HEK293 (cell line): ENCODE results near the gene SMIM14.

Experiments used
- CTCF ChIA-PET: fragments of 350-600 bp; formaldehyde crosslinking; extraction: SDS; loops from one replicate; lab custom pipeline; 2021; ENCODE audit warnings: antibody characterized with exemption; lab: Yijun Ruan, JAX
- POLR2A ChIA-PET: fragments of 300-600 bp; formaldehyde crosslinking; extraction: SDS; loops from one replicate; lab custom pipeline; 2020; ENCODE audit warnings: antibody characterized with exemption, inconsistent platforms; lab: Yijun Ruan, JAX
- H3K27ac ChIP-seq: fragments of 200-500 bp; sonication (Bioruptor generic); 2 replicates; pipeline ENCODE4 v1.5.1; 2014; ENCODE audit warnings: low read depth, low read length, control low read depth, inconsistent platforms; ENCODE audit errors: extremely low read depth
- H3K36me3 ChIP-seq, 2 experiments: fragments of 200-500 bp in 1 of 2; sonication (Bioruptor generic) in 1 of 2; 1 replicate in 1 of 2; 2 replicates in 1 of 2; pipeline ENCODE4 v1.5.1; 2014 to 2017; ENCODE audit warnings: inconsistent platforms in 2 of 2, low read length in 2 of 2; ENCODE audit not compliant: control insufficient read depth in 2 of 2, insufficient read depth in 1 of 2
- H3K4me1 ChIP-seq: fragments of 200-500 bp; sonication (Bioruptor generic); 2 replicates; pipeline ENCODE4 v1.5.1; 2014; ENCODE audit warnings: mild to moderate bottlenecking, low read length, inconsistent platforms; ENCODE audit not compliant: control insufficient read depth, insufficient read depth
- H3K4me3 ChIP-seq: 2 replicates; pipeline ENCODE4 v1.5.1; 2011; ENCODE audit warnings: low read depth, mild to moderate bottlenecking, control low read depth, low read length, moderate library complexity
- H3K9me3 ChIP-seq: fragments of 200-500 bp; sonication (Bioruptor generic); 2 replicates; pipeline ENCODE4 v1.5.1; 2014; ENCODE audit warnings: low read depth, low read length, inconsistent platforms; ENCODE audit not compliant: control insufficient read depth, insufficient read depth
- BCL6B ChIP-seq: fragments of 450-650 bp; formaldehyde crosslinking; IDR thresholded peaks from 2 replicates; pipeline ENCODE4 v1.5.1; 2017; ENCODE audit warnings: missing biosample characterization, missing genetic modification characterization
- KLF8 ChIP-seq: fragments of 450-650 bp; formaldehyde crosslinking; IDR thresholded peaks from 2 replicates; pipeline ENCODE4 v1.5.1; 2016; ENCODE audit warnings: missing biosample characterization, missing genetic modification characterization
- PRDM2 ChIP-seq: fragments of 450-650 bp; formaldehyde crosslinking; IDR thresholded peaks from 2 replicates; pipeline ENCODE4 v1.5.1; 2016; ENCODE audit warnings: missing biosample characterization, missing genetic modification characterization, borderline replicate concordance
- SALL2 ChIP-seq: fragments of 450-650 bp; formaldehyde crosslinking; IDR thresholded peaks from 2 replicates; pipeline ENCODE4 v1.5.0; 2017; ENCODE audit warnings: missing biosample characterization, mild to moderate bottlenecking, missing genetic modification characterization, borderline replicate concordance
- SCRT2 ChIP-seq: fragments of 450-650 bp; formaldehyde crosslinking; IDR thresholded peaks from 2 replicates; pipeline ENCODE4 v1.5.1; 2016; ENCODE audit warnings: missing biosample characterization, missing genetic modification characterization
- SETDB1 ChIP-seq: IDR thresholded peaks from one replicate; pipeline ENCODE4 v1.6.1; 2017; ENCODE audit warnings: mild to moderate bottlenecking, low read length, moderate library complexity, mixed read lengths; ENCODE audit not compliant: insufficient read length
- SP7 ChIP-seq: fragments of 450-650 bp; formaldehyde crosslinking; IDR thresholded peaks from 2 replicates; pipeline ENCODE4 v1.5.1; 2016; ENCODE audit warnings: missing biosample characterization, missing genetic modification characterization
- ZBTB48 ChIP-seq: fragments of 450-650 bp; formaldehyde crosslinking; IDR thresholded peaks from 2 replicates; pipeline ENCODE4 v1.5.1; 2016; ENCODE audit warnings: missing biosample characterization, missing genetic modification characterization
- ZNF157 ChIP-seq: fragments of 450-650 bp; formaldehyde crosslinking; IDR thresholded peaks from 2 replicates; pipeline ENCODE4 v1.5.1; 2016; ENCODE audit warnings: missing biosample characterization, missing genetic modification characterization
- ZNF169 ChIP-seq: fragments of 450-650 bp; formaldehyde crosslinking; IDR thresholded peaks from 2 replicates; pipeline ENCODE4 v1.5.1; 2016; ENCODE audit warnings: missing biosample characterization, missing genetic modification characterization
- ZNF280D ChIP-seq: fragments of 450-650 bp; formaldehyde crosslinking; IDR thresholded peaks from 2 replicates; pipeline ENCODE4 v1.5.1; 2016; ENCODE audit warnings: missing biosample characterization, missing genetic modification characterization
- ZNF488 ChIP-seq: fragments of 450-650 bp; formaldehyde crosslinking; IDR thresholded peaks from 2 replicates; pipeline ENCODE4 v1.5.1; 2016; ENCODE audit warnings: missing biosample characterization, missing genetic modification characterization
- ZNF747 ChIP-seq: fragments of 450-650 bp; formaldehyde crosslinking; IDR thresholded peaks from 2 replicates; pipeline ENCODE4 v1.5.1; 2016; ENCODE audit warnings: missing biosample characterization, missing genetic modification characterization
- ZSCAN16 ChIP-seq: fragments of 450-650 bp; formaldehyde crosslinking; IDR thresholded peaks from 2 replicates; pipeline ENCODE4 v1.5.1; 2016; ENCODE audit warnings: missing biosample characterization, missing genetic modification characterization

The SMIM14 gene

GRCh38 chr4:39608451-39608850 is 30.2 kb downstream of the SMIM14 start:
- no peaks in the 10 kb centered on the region for H3K4me1 ChIP-seq
- no peaks in the 10 kb centered on the region for H3K36me3 ChIP-seq
- no peak overlapping the region for H3K27ac ChIP-seq
- TF ChIP-seq ZNF280D (tag by site-specific recombination) = no peak
- ChIA-PET POLR2A (no interaction called here), CTCF (no interaction called here)
- H3K4me3 ChIP-seq = no peak overlapping the region
- H3K9me3 ChIP-seq = no peaks in the 10 kb centered on the region

GRCh38 chr4:39606747-39607146 is 31.9 kb downstream of the SMIM14 start:
- no peaks in the 10 kb centered on the region for H3K4me1 ChIP-seq
- ChIA-PET POLR2A (no interaction called here), CTCF (no interaction called here)
- H3K27ac ChIP-seq = no peak overlapping the region
- TF ChIP-seq SCRT2 (tag by site-specific recombination) (no peak), KLF8 (tag by site-specific recombination) (no peak), SETDB1 (peak; percentile 49)
- no peaks in the 10 kb centered on the region for H3K9me3 ChIP-seq
- H3K36me3 ChIP-seq = no peaks in the 10 kb centered on the region
- H3K4me3 ChIP-seq = no peak overlapping the region

- Histone ChIP-seq H3K4me1 (no peaks in the 10 kb centered on the region), H3K4me3 (no peak overlapping the region), H3K9me3 (no peaks in the 10 kb centered on the region), H3K27ac (no peak overlapping the region), H3K36me3 (no peaks in the 10 kb centered on the region)
- ChIA-PET POLR2A (interaction anchor here (1.0 kb wide), 1 partner anchor 71 kb away, joined by 3 read pairs; the partner anchor contains the start of gene UGDH), CTCF (no interaction called here)
- TF ChIP-seq BCL6B (tag by site-specific recombination) (no peak), ZNF169 (tag by site-specific recombination) (no peak), ZSCAN16 (tag by site-specific recombination) (no peak), ZNF747 (no peak), KLF8 (tag by site-specific recombination) (no peak), SETDB1 (no peak), SP7 (tag by site-specific recombination) (no peak), ZNF488 (tag by site-specific recombination) (no peak), SALL2 (no peak), PRDM2 (tag by site-specific recombination) (no peak), ZNF157 (tag by site-specific recombination) (no peak), ZBTB48 (no peak)
Observed at GRCh38 chr4:39597695-39598381, 40.8 kb downstream of the SMIM14 start.
